ENCODE data around the gene KCNE1. TPM values are rescaled to one million over a fixed set of nuclear protein-coding genes. Genes with fewer than 3 reads are reported as not detected.

The KCNE1 gene
- total RNA-seq, 1 donor from 2014 or later: 0.51 TPM

- no peak for TF ChIP-seq CTCF (conservative IDR thresholded peaks at IDR 0.05)
- Mint-ChIP-seq H3K27me3 (peaks cover 7% of the 10 kb centered on the region), H3K36me3 (peaks cover 24% of the 10 kb centered on the region), H3K27ac (peak overlapping the region; percentile 57), H3K4me1 (ENCODE audit: unreplicated experiment) (peaks cover 46% of the 10 kb centered on the region), H3K9me3 (no peaks in the 10 kb centered on the region), H3K4me3 (peak overlapping the region; percentile 39)
- DNase-seq (ENCODE audit: extremely low spot score, unreplicated experiment): no peak
Observed at GRCh38 chr21:34522284-34522683, 10.3 kb upstream of the KCNE1 start.

- Mint-ChIP-seq H3K9me3 (no peaks in the 10 kb centered on the region), H3K4me3 (no peak overlapping the region), H3K27me3 (peaks cover 7% of the 10 kb centered on the region), H3K4me1 (ENCODE audit: unreplicated experiment) (peaks cover 39% of the 10 kb centered on the region), H3K36me3 (peaks cover 29% of the 10 kb centered on the region), H3K27ac (peak overlapping the region; percentile 12)
- DNase-seq (ENCODE audit: extremely low spot score, unreplicated experiment): no peak
- no peak for TF ChIP-seq CTCF (conservative IDR thresholded peaks at IDR 0.05)
Observed at GRCh38 chr21:34521561-34521960, 9.6 kb upstream of the KCNE1 start.

DNA sequence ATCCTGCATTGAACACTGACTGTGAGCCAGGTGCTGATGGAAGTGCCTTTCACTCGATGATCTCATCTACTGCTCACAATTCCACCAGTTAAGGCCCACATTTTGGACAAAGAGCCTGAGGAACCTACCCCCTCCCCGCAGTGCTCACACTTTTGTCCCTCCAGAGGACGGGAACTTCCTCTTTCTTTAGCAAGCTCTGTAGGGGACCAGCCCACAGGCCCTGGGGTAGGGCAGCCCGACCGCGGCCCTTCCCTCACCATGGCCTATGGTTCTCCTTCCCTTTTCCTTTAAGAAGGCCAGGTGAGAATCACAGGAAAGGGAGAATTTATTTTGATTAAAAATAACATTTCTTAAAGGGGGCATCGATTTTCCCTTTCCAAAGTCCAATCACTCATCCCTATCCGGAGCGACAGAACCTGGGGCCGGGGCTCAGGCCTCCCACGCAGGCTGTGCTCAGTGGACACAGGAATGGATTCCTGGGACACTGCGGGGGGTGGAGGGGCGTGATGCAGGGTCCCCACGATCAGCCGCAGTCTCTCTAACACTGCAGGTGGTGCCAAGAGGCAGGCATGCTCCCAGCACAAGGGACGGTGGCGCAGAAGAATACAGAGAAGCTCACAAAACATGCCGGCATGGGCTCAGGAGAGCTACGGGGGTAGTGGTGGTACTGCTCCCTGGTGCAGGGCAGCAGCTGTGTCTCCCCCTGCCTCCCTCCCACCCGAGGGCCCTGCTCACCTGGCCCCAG lies 8.9 kb upstream of the KCNE1 start:
- no peak for TF ChIP-seq CTCF (conservative IDR thresholded peaks at IDR 0.05)
- Mint-ChIP-seq H3K27me3 (peaks cover 7% of the 10 kb centered on the region), H3K4me3 (no peak overlapping the region), H3K27ac (peak overlapping the region; percentile 12), H3K36me3 (peaks cover 30% of the 10 kb centered on the region), H3K4me1 (ENCODE audit: unreplicated experiment) (peaks cover 33% of the 10 kb centered on the region), H3K9me3 (no peaks in the 10 kb centered on the region)
- DNase-seq (ENCODE audit: extremely low spot score, unreplicated experiment): no peak

DNA sequence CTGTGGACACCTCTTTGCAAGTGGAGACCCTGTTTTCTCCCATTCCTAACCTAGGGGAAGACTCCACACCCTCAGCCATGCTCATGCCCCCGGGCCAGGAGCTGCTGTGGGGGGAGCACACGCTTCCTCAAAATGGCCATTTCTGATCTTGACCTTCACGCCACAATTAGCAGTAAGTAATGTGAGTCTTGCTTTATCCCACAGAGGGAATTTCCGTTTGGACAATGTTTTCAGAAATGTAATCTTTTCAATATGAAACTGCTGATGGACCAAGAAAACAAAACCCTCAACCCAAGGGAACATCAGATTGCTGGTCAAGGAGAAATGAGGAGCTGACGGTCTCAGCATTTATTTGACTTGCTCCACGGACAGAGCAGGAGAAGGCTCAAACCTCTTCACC lies 8.3 kb upstream of the KCNE1 start:
- Mint-ChIP-seq H3K27ac (no peak overlapping the region), H3K27me3 (peaks cover 7% of the 10 kb centered on the region), H3K4me1 (ENCODE audit: unreplicated experiment) (peaks cover 29% of the 10 kb centered on the region), H3K9me3 (no peaks in the 10 kb centered on the region), H3K36me3 (peaks cover 30% of the 10 kb centered on the region), H3K4me3 (no peak overlapping the region)
- DNase-seq (ENCODE audit: extremely low spot score, unreplicated experiment): no peak
- no peak for TF ChIP-seq CTCF (conservative IDR thresholded peaks at IDR 0.05)

DNA sequence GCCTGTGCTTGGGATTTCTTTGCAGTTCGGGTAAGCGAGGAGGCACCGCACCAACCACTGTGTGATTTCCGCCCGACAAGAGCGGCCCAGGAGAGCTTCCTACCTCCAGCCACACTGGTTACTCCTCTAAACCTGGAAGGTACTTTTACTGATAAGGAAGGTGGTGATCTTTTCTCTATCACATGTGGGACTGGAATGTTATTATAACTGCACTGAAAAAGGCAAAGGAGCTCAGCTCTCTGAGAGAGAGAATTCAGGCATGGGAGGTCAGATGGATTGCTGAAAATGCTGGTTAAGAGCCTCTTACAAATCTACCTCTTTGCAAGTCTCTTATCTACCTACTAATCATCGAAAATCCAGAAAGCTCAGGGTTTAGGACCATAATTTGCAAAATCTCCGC lies 7.7 kb upstream of the KCNE1 start:
- peaks cover 2% of the 10 kb centered on the region for H3K27me3 Mint-ChIP-seq
- peaks cover 30% of the 10 kb centered on the region for H3K36me3 Mint-ChIP-seq
- H3K4me1 Mint-ChIP-seq (ENCODE audit: unreplicated experiment): peaks cover 23% of the 10 kb centered on the region
- DNase-seq (ENCODE audit: extremely low spot score, unreplicated experiment): no peak
- no peak for TF ChIP-seq CTCF (conservative IDR thresholded peaks at IDR 0.05)
- no peaks in the 10 kb centered on the region for H3K9me3 Mint-ChIP-seq
- no peak overlapping the region for H3K27ac Mint-ChIP-seq
- no peak overlapping the region for H3K4me3 Mint-ChIP-seq
